ENCODE data around the gene POU6F2. TPM values are rescaled to one million over a fixed set of nuclear protein-coding genes. Genes with fewer than 3 reads are reported as not detected.

POU6F2 gene
- total and polyA plus RNA-seq, 2 experiments from 2014 or later, result 7.2 to 7.3 TPM

GRCh38 chr7:39130857-39131526 lies 153.3 kb downstream of the POU6F2 start (continued):
- TF ChIP-seq JUNB (IDR thresholded peaks at IDR 0.05; ENCODE audit: unreplicated experiment) (no peak), NANOG (IDR thresholded peaks at IDR 0.05; ENCODE audit: borderline replicate concordance) (no peak), ZNF114 (CRISPR knock-in tag; IDR thresholded peaks at IDR 0.05) (no peak)

- no peaks in the 10 kb centered on the region for H3F3A ChIP-seq (replicated peaks; ENCODE audit: low read depth)
- ATAC-seq, result no peak
- no peak overlapping the region for H2AFZ ChIP-seq
- no peaks in the 10 kb centered on the region for H4K20me1 ChIP-seq (replicated peaks; ENCODE audit: insufficient read depth)
- no peaks in the 10 kb centered on the region for H3K36me3 ChIP-seq (ENCODE audit: insufficient read depth)
- H3K9me2 ChIP-seq (ENCODE audit: insufficient read depth), result no peaks in the 10 kb centered on the region
- Mint-ChIP-seq H3K27me3 (ENCODE audit: insufficient read depth, low read depth, poor library complexity) (peaks cover 3% of the 10 kb centered on the region), H3K4me1 (peaks cover 10% of the 10 kb centered on the region; the same call in 2 of the 3 replicates), H3K9me3 (peaks cover under 1% of the 10 kb centered on the region; the same call in 1 of the 3 replicates), H3K4me3 (no peak overlapping the region), H3K36me3 (ENCODE audit: low read depth) (peaks cover 5% of the 10 kb centered on the region; the same call in 1 of the 3 replicates), H3K27ac (no peak overlapping the region)
- no peak overlapping the region for H3K4me2 ChIP-seq
- H3K4me3 ChIP-seq, result no peak overlapping the region
- TF ChIP-seq, protein P1, sequence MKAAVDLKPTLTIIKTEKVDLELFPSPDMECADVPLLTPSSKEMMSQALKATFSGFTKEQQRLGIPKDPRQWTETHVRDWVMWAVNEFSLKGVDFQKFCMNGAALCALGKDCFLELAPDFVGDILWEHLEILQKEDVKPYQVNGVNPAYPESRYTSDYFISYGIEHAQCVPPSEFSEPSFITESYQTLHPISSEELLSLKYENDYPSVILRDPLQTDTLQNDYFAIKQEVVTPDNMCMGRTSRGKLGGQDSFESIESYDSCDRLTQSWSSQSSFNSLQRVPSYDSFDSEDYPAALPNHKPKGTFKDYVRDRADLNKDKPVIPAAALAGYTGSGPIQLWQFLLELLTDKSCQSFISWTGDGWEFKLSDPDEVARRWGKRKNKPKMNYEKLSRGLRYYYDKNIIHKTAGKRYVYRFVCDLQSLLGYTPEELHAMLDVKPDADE (IDR thresholded peaks at IDR 0.05), result no peak
- TF ChIP-seq ZNF331 (CRISPR knock-in tag; IDR thresholded peaks at IDR 0.05; ENCODE audit: low read depth), result no peak
- H3K27me3 ChIP-seq (ENCODE audit: insufficient read depth), result no peaks in the 10 kb centered on the region
- H3K27ac ChIP-seq (ENCODE audit: low read depth), result no peak overlapping the region
- no peak for DNase-seq (ENCODE audit: low spot score)
- no peaks in the 10 kb centered on the region for H3K79me2 ChIP-seq (replicated peaks; ENCODE audit: insufficient read depth)
- H3K4me1 ChIP-seq (ENCODE audit: insufficient read depth), result 0 out of 2 replicates have a peak, but pooled peaks cover 4% of the 10 kb centered on the region
Measured at GRCh38 chr7:39132306-39132705, 154.6 kb downstream of the POU6F2 start.

- Mint-ChIP-seq H3K9me3 (peaks cover 7% of the 10 kb centered on the region; the same call in 2 of the 3 replicates), H3K4me3 (no peak overlapping the region), H3K27me3 (ENCODE audit: insufficient read depth, low read depth, poor library complexity) (no peaks in the 10 kb centered on the region), H3K4me1 (peaks cover 10% of the 10 kb centered on the region; the same call in 2 of the 3 replicates), H3K27ac (no peak overlapping the region), H3K36me3 (ENCODE audit: low read depth) (peaks cover 12% of the 10 kb centered on the region; the same call in 1 of the 3 replicates)
- Histone ChIP-seq H3K27ac (ENCODE audit: low read depth) (no peak overlapping the region), H3K27me3 (ENCODE audit: insufficient read depth) (no peaks in the 10 kb centered on the region), H3K4me3 (no peak overlapping the region), H2AFZ (no peak overlapping the region), H3K79me2 (replicated peaks; ENCODE audit: insufficient read depth) (no peaks in the 10 kb centered on the region), H4K20me1 (replicated peaks; ENCODE audit: insufficient read depth) (no peaks in the 10 kb centered on the region), H3K36me3 (ENCODE audit: insufficient read depth) (no peaks in the 10 kb centered on the region), H3F3A (replicated peaks; ENCODE audit: low read depth) (no peaks in the 10 kb centered on the region), H3K9me2 (ENCODE audit: insufficient read depth) (no peaks in the 10 kb centered on the region), H3K4me1 (ENCODE audit: insufficient read depth) (0 out of 2 replicates have a peak, but pooled peaks cover 4% of the 10 kb centered on the region), H3K4me2 (no peak overlapping the region)
- no peak for ATAC-seq
- TF ChIP-seq EZH2phosphoT487 (IDR thresholded peaks at IDR 0.05; ENCODE audit: unreplicated experiment) (no peak), ZNF462 (CRISPR knock-in tag; IDR thresholded peaks at IDR 0.05) (no peak)
- no peak for DNase-seq (ENCODE audit: low spot score)
Measured at GRCh38 chr7:39133088-39133487, 155.4 kb downstream of the POU6F2 start.

Measured in GM23338 (cell line).